IMR-90 (cell line): ENCODE measurements around the gene CPA5. TPM values are rescaled to one million over a fixed set of nuclear protein-coding genes. Genes with fewer than 3 reads are reported as not detected.

ENCODE experiments used
- ATAC-seq: fragments of 200-7000 bp; cut with Tn5 transposase; 2 replicates; pipeline ENCODE4 v1.9.1; 2020; ENCODE audit warnings: low read depth, mild to moderate bottlenecking, moderate library complexity
- BruUV-seq: library from RNA; stranded (reverse); fragments of 400-500 nt; replicated peaks from 2 replicates; lab custom pipeline; 2021; lab: Mats Ljungman, UMichigan
- CTCF ChIA-PET: fragments of 300-600 bp; formaldehyde crosslinking; extraction: SDS; loops from one replicate; lab custom pipeline; 2021; ENCODE audit warnings: antibody characterized with exemption; lab: Yijun Ruan, JAX
- POLR2A ChIA-PET: fragments of 300-600 bp; sonication (Branson Sonifier 250); formaldehyde crosslinking; loops from one replicate; lab custom pipeline; 2022; ENCODE audit warnings: antibody characterized with exemption; ENCODE audit not compliant: unreplicated experiment; lab: Charles Lee
- DNase-seq: peaks from one replicate; pipeline ENCODE4 v3.0.0; 2013
- H2AFZ ChIP-seq: replicated peaks from 2 replicates; pipeline ENCODE3; 2013; ENCODE audit warnings: low read length, mild to moderate bottlenecking; ENCODE audit not compliant: poor library complexity
- H2AK5ac ChIP-seq: 2 replicates; pipeline ENCODE4 v1.6.1; 2013; ENCODE audit warnings: low read depth, low read length, inconsistent platforms
- H2AK9ac ChIP-seq: replicated peaks from 2 replicates; pipeline ENCODE3; 2013; ENCODE audit warnings: mild to moderate bottlenecking, low read depth, low read length, moderate library complexity; ENCODE audit not compliant: poor library complexity
- H2BK120ac ChIP-seq: 2 replicates; pipeline ENCODE4 v1.6.1; 2013; ENCODE audit warnings: low read depth, low read length, inconsistent platforms
- H2BK15ac ChIP-seq: 3 replicates; pipeline ENCODE4 v1.6.1; 2013; ENCODE audit warnings: low read depth, low read length, inconsistent platforms
- H2BK20ac ChIP-seq: 2 replicates; pipeline ENCODE4 v1.6.1; 2013; ENCODE audit warnings: low read depth, mild to moderate bottlenecking, inconsistent platforms, low read length, moderate library complexity
- H2BK5ac ChIP-seq: 2 replicates; pipeline ENCODE4 v1.6.1; 2013; ENCODE audit warnings: mild to moderate bottlenecking, low read depth, low read length, inconsistent platforms; ENCODE audit not compliant: poor library complexity, severe bottlenecking
- H3K14ac ChIP-seq: replicated peaks from 2 replicates; pipeline ENCODE4 v1.6.1; 2013; ENCODE audit warnings: low read depth, low read length, inconsistent platforms
- H3K18ac ChIP-seq: 2 replicates; pipeline ENCODE4 v1.6.1; 2013; ENCODE audit warnings: low read depth, low read length, control low read depth
- H3K23ac ChIP-seq: 2 replicates; pipeline ENCODE4 v1.6.1; 2013; ENCODE audit warnings: low read depth, low read length, inconsistent platforms
- H3K27ac ChIP-seq: 2 replicates; pipeline ENCODE4 v1.5.1; 2013; ENCODE audit warnings: mild to moderate bottlenecking, control low read depth, low read length; ENCODE audit not compliant: insufficient read depth
- H3K27me3 ChIP-seq: 2 replicates; pipeline ENCODE4 v1.6.1; 2013; ENCODE audit warnings: low read length; ENCODE audit not compliant: control insufficient read depth, insufficient read depth
- H3K36me3 ChIP-seq: 2 replicates; pipeline ENCODE4 v1.6.1; 2013; ENCODE audit warnings: low read length, mixed read lengths; ENCODE audit not compliant: control insufficient read depth, insufficient read depth
- H3K4ac ChIP-seq: 2 replicates; pipeline ENCODE4 v1.6.1; 2013; ENCODE audit warnings: low read depth, low read length, inconsistent platforms
- H3K4me1 ChIP-seq: 2 replicates; pipeline ENCODE4 v1.6.1; 2013; ENCODE audit warnings: low read length, mixed read lengths; ENCODE audit not compliant: control insufficient read depth, insufficient read depth
- H3K4me2 ChIP-seq: 2 replicates; pipeline ENCODE4 v1.6.1; 2013; ENCODE audit warnings: low read depth, mild to moderate bottlenecking, control low read depth, low read length, moderate library complexity
- H3K4me3 ChIP-seq: 2 replicates; pipeline ENCODE4 v1.5.1; 2013; ENCODE audit warnings: low read depth, mild to moderate bottlenecking, control low read depth, low read length, moderate library complexity; ENCODE audit not compliant: insufficient read depth
- H3K56ac ChIP-seq: 2 replicates; pipeline ENCODE4 v1.6.1; 2013; ENCODE audit warnings: low read length, inconsistent platforms; ENCODE audit not compliant: insufficient read depth; ENCODE audit errors: extremely low read depth
- H3K79me1 ChIP-seq, 2 experiments: 2 replicates each; pipeline ENCODE4 v1.6.1; 2013; ENCODE audit warnings: low read length in 2 of 2, inconsistent platforms in 1 of 2, low read depth in 1 of 2
- H3K9ac ChIP-seq: 2 replicates; pipeline ENCODE4 v1.6.1; 2013; ENCODE audit warnings: low read depth, low read length, control low read depth
- H3K9me1 ChIP-seq: 2 replicates; pipeline ENCODE4 v1.6.1; 2013; ENCODE audit warnings: low read length, inconsistent platforms; ENCODE audit not compliant: insufficient read depth
- H3K9me3 ChIP-seq: 2 replicates; pipeline ENCODE4 v1.6.1; 2013; ENCODE audit warnings: low read length; ENCODE audit not compliant: control insufficient read depth, insufficient read depth
- H4K20me1 ChIP-seq: 2 replicates; pipeline ENCODE4 v1.6.1; 2013; ENCODE audit warnings: low read length, inconsistent platforms; ENCODE audit not compliant: insufficient read depth
- H4K5ac ChIP-seq: 2 replicates; pipeline ENCODE4 v1.6.1; 2013; ENCODE audit warnings: mild to moderate bottlenecking, low read depth, low read length, control low read depth
- H4K8ac ChIP-seq, 2 experiments: 2 replicates each; pipeline ENCODE4 v1.6.1; 2013; ENCODE audit warnings: low read depth in 2 of 2, low read length in 2 of 2, control low read depth in 1 of 2, inconsistent platforms in 1 of 2
- H4K91ac ChIP-seq: 2 replicates; pipeline ENCODE4 v1.6.1; 2013; ENCODE audit warnings: low read depth, low read length, inconsistent platforms; ENCODE audit not compliant: insufficient read depth
- BHLHE40 ChIP-seq: fragments of 150-350 bp; IDR thresholded peaks from 2 replicates; pipeline ENCODE4 v1.6.1; 2016; ENCODE audit warnings: mild to moderate bottlenecking, low read depth, low read length
- CEBPB ChIP-seq: IDR thresholded peaks from 2 replicates; pipeline ENCODE4 v1.6.1; 2012; ENCODE audit warnings: low read depth, low read length, improper control_type of control experiment
- CHD1 ChIP-seq: IDR thresholded peaks from 2 replicates; pipeline ENCODE4 v1.6.1; 2012; ENCODE audit warnings: low read depth, low read length, improper control_type of control experiment
- MAFK ChIP-seq: IDR thresholded peaks from 2 replicates; pipeline ENCODE4 v1.6.1; 2012; ENCODE audit warnings: low read depth, low read length, improper control_type of control experiment
- MAZ ChIP-seq: IDR thresholded peaks from 2 replicates; pipeline ENCODE4 v1.6.1; 2012; ENCODE audit warnings: low read depth, mild to moderate bottlenecking, low read length, improper control_type of control experiment, moderate library complexity, borderline replicate concordance
- MXI1 ChIP-seq: IDR thresholded peaks from 2 replicates; pipeline ENCODE4 v1.6.1; 2012; ENCODE audit warnings: low read depth, mild to moderate bottlenecking, low read length, moderate library complexity, borderline replicate concordance
- NFE2L2 ChIP-seq: fragments of 150-350 bp; IDR thresholded peaks from 2 replicates; pipeline ENCODE4 v1.6.1; 2016; ENCODE audit warnings: low read depth, mild to moderate bottlenecking, low read length
- RAD21 ChIP-seq: IDR thresholded peaks from 2 replicates; pipeline ENCODE4 v1.6.1; 2012; ENCODE audit warnings: low read length, improper control_type of control experiment
- RCOR1 ChIP-seq: IDR thresholded peaks from 2 replicates; pipeline ENCODE4 v1.6.1; 2012; ENCODE audit warnings: mild to moderate bottlenecking, low read length, improper control_type of control experiment; ENCODE audit not compliant: insufficient replicate concordance
- RFX5 ChIP-seq: IDR thresholded peaks from 2 replicates; pipeline ENCODE4 v1.8.0; 2012; ENCODE audit warnings: low read depth, mild to moderate bottlenecking, low read length, moderate library complexity
- SMC3 ChIP-seq: fragments of 150-350 bp; IDR thresholded peaks from 2 replicates; pipeline ENCODE4 v1.6.1; 2016; ENCODE audit warnings: low read depth, mild to moderate bottlenecking, antibody characterized with exemption, low read length, moderate library complexity
- WGBS, 2 experiments: methylation state at CpG; one replicate each; pipeline versions ENCODE4 v1.1.5 to v1.1.7; 2013; ENCODE audit warnings: missing lambda C conversion rate in 2 of 2; ENCODE audit not compliant: insufficient read length in 1 of 2; ENCODE audit errors: extremely low coverage in 2 of 2; 5-methylcytosine and 5-hydroxymethylcytosine counted together
- dilution Hi-C: fragments of 300-500 bp; cut with HindIII; formaldehyde crosslinking; loops from one replicate; pipeline ENCODE4 v1.14.3; 2018; ENCODE audit warnings: low sequenced_read_pairs; ENCODE audit not compliant: unreplicated experiment
- in situ Hi-C: fragments of 300-500 bp; cut with MboI; formaldehyde crosslinking; loops from 3 replicates; pipeline ENCODE4 v1.14.3; 2019; ENCODE audit warnings: low sequenced_read_pairs, inconsistent platforms, mixed read lengths
- intact Hi-C: fragments of 100-400 bp; cut with micrococcal nuclease; formaldehyde crosslinking; loops from 2 replicates; pipeline ENCODE4 v1.10.0; 2022
- polyA plus RNA-seq, 3 experiments: library from polyadenylated mRNA; depleted of rRNA; stranded (reverse); fragments of >200 nt; gene quantifications; 2 replicates each; pipeline ENCODE4 v1.2.3, GENCODE V29; 2012; ENCODE audit warnings: low replicate concordance in 1 of 3
- total RNA-seq: library from RNA; depleted of rRNA; stranded (reverse); fragments of >200 nt; gene quantifications from 2 replicates; pipeline ENCODE4 v1.2.3, GENCODE V29; 2012
- TF ChIP-seq, protein P1 (sequence below): fragments of 150-350 bp; IDR thresholded peaks from 2 replicates; pipeline ENCODE4 v1.6.1; 2016; ENCODE audit warnings: low read depth, mild to moderate bottlenecking, low read length, moderate library complexity, borderline replicate concordance
- TF ChIP-seq, protein P2 (sequence below): conservative IDR thresholded peaks from 2 replicates; pipeline ENCODE4 v1.5.1; 2012; ENCODE audit warnings: mild to moderate bottlenecking, low read depth, low read length, improper control_type of control experiment
- TF ChIP-seq, protein P3 (sequence below): fragments of 150-350 bp; IDR thresholded peaks from 2 replicates; pipeline ENCODE4 v1.6.1; 2017; ENCODE audit warnings: mild to moderate bottlenecking, antibody characterized with exemption, low read length, low read depth

Gene CPA5
- total and polyA plus RNA-seq, 2 of the 4 experiments (the other 2 are of a cell fraction) = under 0.01 to 0.86 TPM

DNA sequence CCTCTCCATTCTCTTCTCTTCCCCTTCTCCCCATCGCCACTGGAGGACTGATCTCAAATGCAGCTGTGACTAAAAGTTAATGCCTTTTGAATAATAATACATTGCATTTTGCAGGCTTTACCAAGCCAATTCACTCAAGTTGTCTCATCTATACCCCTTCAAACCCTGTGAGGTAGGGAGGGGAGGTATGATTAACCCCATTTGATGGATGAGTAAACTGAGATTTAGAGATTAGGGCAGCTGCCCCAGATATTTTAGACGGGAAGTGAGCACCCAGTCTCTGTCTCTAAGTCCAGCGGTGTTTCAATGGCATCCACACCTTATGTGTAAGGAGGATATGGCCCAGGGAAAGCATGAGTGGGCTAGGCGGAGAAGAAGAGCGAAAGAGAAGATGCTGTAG is 1.1 kb downstream of the CPA5 start:
- H2BK5ac ChIP-seq = no peak overlapping the region
- H3K4me1 ChIP-seq = no peaks in the 10 kb centered on the region; the same call in 1 of the 2 replicates
- H3K27ac ChIP-seq = no peak overlapping the region
- H2BK20ac ChIP-seq = no peak overlapping the region
- in situ Hi-C loops (no loop called here), intact Hi-C loops (no loop called here), dilution Hi-C loops (no loop called here)
- H2AK9ac ChIP-seq = no peak overlapping the region
- no CpG with 5 or more reads among the region's 5 CpGs for WGBS, 2 experiments
- H3K79me1 ChIP-seq = no peaks in the 10 kb centered on the region
- no peaks in the 10 kb centered on the region for H3K9me1 ChIP-seq
- H4K91ac ChIP-seq = no peak overlapping the region
- no peaks in the 10 kb centered on the region for H3K27me3 ChIP-seq
- H4K8ac ChIP-seq = no peak overlapping the region
- BruUV-seq = no TSS peak
- H3K9ac ChIP-seq = no peak overlapping the region
- POLR2A ChIA-PET = no interaction called here
- no peak overlapping the region for H3K56ac ChIP-seq
- CTCF ChIA-PET = no interaction called here
- ATAC-seq (no peak), DNase-seq (no peak)
- H4K5ac ChIP-seq = no peak overlapping the region
- H3K9me3 ChIP-seq = no peaks in the 10 kb centered on the region
- H2AK5ac ChIP-seq = no peak overlapping the region
- H3K18ac ChIP-seq = no peak overlapping the region
- H2BK15ac ChIP-seq = no peak overlapping the region
- H4K20me1 ChIP-seq = no peaks in the 10 kb centered on the region
- H3K4ac ChIP-seq = no peak overlapping the region
- no peak overlapping the region for H3K23ac ChIP-seq
- H3K4me2 ChIP-seq = no peak overlapping the region
- H2AFZ ChIP-seq = no peak overlapping the region
- TF ChIP-seq, protein P1, sequence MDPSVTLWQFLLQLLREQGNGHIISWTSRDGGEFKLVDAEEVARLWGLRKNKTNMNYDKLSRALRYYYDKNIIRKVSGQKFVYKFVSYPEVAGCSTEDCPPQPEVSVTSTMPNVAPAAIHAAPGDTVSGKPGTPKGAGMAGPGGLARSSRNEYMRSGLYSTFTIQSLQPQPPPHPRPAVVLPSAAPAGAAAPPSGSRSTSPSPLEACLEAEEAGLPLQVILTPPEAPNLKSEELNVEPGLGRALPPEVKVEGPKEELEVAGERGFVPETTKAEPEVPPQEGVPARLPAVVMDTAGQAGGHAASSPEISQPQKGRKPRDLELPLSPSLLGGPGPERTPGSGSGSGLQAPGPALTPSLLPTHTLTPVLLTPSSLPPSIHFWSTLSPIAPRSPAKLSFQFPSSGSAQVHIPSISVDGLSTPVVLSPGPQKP = no peak
- TF ChIP-seq, protein P2, sequence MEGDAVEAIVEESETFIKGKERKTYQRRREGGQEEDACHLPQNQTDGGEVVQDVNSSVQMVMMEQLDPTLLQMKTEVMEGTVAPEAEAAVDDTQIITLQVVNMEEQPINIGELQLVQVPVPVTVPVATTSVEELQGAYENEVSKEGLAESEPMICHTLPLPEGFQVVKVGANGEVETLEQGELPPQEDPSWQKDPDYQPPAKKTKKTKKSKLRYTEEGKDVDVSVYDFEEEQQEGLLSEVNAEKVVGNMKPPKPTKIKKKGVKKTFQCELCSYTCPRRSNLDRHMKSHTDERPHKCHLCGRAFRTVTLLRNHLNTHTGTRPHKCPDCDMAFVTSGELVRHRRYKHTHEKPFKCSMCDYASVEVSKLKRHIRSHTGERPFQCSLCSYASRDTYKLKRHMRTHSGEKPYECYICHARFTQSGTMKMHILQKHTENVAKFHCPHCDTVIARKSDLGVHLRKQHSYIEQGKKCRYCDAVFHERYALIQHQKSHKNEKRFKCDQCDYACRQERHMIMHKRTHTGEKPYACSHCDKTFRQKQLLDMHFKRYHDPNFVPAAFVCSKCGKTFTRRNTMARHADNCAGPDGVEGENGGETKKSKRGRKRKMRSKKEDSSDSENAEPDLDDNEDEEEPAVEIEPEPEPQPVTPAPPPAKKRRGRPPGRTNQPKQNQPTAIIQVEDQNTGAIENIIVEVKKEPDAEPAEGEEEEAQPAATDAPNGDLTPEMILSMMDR = no peak
- TF ChIP-seq MXI1 (no peak), MAFK (no peak), BHLHE40 (no peak), CEBPB (no peak), RCOR1 (no peak), CHD1 (no peak), MAZ (no peak), RFX5 (no peak), NFE2L2 (no peak), SMC3 (no peak), RAD21 (no peak)
- TF ChIP-seq, protein P3, sequence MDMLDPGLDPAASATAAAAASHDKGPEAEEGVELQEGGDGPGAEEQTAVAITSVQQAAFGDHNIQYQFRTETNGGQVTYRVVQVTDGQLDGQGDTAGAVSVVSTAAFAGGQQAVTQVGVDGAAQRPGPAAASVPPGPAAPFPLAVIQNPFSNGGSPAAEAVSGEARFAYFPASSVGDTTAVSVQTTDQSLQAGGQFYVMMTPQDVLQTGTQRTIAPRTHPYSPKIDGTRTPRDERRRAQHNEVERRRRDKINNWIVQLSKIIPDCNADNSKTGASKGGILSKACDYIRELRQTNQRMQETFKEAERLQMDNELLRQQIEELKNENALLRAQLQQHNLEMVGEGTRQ = no peak
- H3K14ac ChIP-seq = no peak overlapping the region
- H2BK120ac ChIP-seq = no peak overlapping the region
- no peak overlapping the region for H3K4me3 ChIP-seq
- H3K36me3 ChIP-seq = no peaks in the 10 kb centered on the region
